Hematopoietic multipotent progenitor cell treated with erythropoietin and hydrocortisone succinate and interleukin-3 and kit ligand, for 4 days (in vitro differentiated cells): ENCODE results near the gene MRPL45.

Experiments
- DNase-seq: peaks from one replicate; pipeline ENCODE4 v3.0.0-alpha.2; 2015

The MRPL45 gene

DNA sequence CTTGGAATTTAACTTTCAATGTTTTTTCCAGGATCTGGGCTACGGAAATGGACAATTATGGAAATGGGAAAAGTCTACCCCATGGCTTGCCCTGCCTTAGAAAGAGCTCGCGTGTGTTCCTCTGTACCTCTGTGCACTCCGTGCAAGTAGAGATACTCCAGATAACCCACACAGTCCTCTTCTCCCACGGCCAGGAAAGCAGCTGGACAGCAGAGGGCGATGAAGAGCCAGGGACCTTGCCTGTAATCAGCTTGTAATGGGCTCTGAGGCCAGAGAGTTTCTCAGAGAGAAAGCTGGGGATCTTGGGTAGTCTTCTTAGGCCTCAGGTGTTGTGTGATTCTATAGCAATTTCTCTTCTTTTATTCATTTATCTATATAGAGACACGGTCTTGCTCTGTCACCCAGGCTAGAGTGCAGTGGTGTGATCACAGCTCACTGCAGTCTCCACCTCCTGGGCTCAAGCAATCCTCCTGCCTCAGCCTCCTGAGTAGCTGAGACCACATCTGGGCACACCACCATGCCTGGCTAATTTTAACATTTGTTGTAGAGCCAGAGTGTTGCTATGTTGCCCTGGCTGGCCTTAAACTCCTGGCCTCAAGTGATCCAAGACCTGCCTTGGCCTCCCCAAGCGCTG is 52.2 kb downstream of the MRPL45 start:
- peak; percentile 94 for DNase-seq

DNA sequence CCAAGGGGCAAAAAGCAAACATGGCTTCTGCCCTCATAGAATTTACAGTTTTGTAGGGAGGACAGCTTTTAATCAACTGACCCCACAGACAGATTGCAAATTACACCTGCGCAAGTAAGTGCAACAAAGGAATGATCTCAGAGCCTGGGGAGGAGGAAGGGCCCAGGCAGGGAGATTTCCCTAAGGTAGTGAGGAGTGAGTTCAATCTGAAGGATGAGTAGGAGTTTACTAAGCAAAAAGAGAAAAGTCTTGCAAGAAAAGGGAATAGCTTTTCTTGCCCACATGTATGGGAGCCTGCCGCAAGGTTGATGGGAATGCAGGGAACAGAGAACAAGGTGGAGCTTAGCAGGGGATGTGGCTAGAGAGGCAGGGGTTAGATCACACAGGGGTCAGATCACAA is 53.1 kb downstream of the MRPL45 start:
- no peak for DNase-seq

DNA sequence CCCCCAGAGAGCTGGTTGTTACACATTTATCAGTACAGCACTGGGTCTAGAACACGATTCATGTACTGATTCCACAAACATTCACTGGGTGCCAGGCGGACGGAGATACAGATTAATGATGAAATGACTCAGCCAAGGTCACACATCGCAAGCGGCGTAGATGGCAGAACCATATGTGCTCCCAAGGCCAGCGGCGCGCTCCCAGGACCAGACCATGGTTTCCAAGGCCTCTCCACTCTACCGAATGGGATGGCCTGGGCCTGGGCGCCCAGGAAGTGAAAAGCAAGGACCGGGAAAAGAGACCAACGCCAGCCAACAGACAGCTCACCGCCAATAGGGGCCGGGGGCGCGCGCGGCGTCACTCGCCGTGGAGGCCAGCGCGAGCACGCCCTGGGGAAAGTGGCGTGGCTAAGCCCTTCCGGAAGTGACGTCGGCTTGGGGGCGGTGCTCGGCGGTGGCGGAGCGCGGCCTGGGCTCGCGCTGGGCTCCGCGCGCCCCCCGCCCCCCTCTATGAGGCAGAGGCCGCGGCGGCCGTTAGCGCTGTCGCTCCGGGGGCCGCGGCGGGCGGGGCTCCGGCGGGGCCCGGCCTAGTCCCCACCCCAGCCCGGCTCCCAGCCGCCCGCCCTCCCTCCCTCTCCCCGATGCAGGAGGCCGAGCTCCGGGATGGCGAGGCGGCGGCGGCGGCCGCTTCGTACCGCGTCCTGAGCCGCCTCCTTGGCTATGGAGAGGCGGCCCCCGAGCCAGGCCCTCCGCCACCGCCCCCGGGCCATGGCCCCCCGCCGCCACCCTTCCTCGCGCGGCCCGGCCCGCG is 54.6 kb downstream of the MRPL45 start, which contains the start of gene SOCS7:
Gene SOCS7 (plus strand): TSS at position 433 of the 811 bp plus-strand sequence. CDS start 209 bp downstream, at position 642.
- DNase-seq = peak; percentile 96

DNA sequence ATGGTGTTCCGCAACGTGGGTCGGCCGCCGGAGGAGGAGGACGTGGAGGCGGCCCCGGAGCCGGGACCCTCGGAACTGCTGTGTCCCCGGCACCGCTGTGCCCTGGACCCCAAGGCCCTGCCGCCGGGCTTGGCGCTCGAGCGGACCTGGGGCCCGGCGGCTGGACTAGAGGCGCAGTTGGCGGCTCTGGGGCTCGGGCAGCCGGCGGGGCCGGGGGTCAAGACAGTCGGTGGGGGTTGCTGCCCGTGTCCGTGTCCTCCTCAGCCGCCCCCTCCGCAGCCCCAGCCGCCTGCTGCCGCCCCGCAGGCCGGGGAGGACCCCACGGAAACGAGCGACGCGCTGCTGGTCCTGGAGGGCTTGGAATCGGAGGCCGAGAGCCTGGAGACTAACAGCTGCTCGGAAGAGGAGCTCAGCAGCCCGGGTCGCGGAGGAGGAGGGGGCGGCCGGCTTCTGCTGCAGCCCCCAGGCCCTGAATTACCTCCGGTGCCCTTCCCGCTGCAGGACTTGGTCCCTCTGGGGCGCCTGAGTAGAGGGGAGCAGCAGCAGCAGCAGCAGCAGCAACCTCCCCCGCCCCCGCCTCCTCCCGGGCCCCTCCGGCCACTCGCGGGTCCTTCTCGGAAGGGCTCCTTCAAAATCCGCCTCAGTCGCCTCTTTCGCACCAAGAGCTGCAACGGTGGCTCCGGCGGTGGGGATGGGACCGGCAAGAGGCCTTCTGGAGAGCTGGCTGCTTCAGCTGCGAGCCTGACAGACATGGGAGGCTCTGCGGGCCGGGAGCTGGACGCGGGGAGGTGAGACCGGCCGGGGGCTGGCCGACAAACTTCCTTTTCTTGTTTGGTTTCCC is 55.5 kb downstream of the MRPL45 start:
- DNase-seq = peak; percentile 52

DNA sequence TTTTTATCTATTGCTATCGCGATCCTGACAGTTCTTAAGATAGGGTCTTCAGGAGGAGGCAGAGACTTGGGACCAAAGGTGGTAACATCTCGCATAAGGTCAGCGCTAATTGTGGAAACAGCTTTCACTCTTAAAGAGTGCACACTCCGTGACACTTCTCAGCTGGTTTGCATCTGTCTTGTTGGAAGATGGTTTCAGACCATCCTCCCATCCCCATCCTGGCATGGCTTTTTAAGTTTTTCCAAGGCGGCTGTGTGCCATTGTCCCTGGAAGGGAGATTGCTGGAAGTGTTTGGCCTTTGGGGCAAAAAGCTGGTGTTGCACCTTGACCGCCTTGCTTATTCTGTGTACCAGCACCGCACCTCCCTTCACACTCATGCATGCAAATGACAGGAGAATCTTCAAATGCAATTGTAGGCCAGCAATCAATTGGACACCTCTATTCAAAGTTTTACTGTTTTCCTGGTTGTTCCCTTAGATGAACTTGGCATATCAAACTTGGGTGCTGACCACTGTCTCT is 56.2 kb downstream of the MRPL45 start:
- DNase-seq = no peak

DNA sequence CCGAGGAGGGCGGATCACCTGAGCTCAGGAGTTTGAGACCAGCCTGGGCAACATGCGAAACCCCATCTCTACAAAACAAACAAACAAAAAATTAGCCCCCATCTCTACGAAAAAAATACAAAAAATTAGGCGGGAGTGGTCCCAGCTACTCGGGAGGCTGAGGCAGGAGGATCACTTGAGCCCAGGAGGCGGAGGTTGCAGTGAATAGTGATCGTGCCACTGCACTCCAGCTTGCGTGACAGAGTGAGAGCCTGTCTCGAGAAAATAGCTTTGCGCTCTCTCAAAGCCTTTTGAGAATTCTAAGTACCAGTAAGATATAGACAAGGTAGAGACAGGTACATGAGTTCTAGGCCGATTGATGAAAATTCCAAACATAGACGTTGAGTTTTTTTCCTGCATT is 56.7 kb downstream of the MRPL45 start:
- no peak for DNase-seq

DNA sequence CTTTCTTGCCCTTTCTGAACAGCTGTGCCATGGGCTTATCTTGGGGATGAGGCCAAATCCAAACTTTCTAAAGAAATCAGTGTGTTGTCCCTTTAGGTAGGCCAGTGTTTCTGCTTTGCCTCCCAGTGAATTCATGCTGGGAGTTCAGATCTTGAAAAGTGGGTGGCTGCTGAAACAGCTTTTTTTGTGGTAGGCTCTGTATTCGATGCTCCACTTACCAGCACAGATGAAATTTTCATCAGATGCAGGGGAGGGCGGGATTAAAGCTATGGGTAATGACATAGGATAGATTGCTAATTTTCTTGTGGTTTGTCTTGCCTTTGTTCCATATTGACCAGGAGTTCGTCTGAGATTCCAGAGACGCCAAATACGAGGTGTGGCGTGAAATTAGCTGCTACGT is 57.5 kb downstream of the MRPL45 start:
- no peak for DNase-seq

DNA sequence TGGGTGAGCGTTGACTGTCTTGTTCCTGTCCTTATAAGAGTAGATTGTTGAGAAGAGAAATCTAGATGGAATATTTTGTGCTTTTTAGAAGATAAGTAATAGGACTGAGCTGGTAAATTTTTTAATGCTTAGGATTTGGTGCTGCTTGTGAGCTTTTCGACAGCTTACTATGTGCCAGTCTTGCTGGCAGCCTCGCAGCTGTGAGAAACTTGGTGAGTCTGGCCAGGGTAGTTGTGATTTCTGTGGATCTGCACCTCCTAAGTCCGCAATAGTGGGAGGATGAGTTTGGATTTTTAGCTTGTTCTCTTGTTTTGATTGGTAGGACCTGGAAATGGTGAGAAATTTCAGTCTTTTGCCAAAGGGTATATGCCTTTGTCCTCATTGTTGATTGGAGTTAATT is 58.3 kb downstream of the MRPL45 start:
- DNase-seq = no peak

DNA sequence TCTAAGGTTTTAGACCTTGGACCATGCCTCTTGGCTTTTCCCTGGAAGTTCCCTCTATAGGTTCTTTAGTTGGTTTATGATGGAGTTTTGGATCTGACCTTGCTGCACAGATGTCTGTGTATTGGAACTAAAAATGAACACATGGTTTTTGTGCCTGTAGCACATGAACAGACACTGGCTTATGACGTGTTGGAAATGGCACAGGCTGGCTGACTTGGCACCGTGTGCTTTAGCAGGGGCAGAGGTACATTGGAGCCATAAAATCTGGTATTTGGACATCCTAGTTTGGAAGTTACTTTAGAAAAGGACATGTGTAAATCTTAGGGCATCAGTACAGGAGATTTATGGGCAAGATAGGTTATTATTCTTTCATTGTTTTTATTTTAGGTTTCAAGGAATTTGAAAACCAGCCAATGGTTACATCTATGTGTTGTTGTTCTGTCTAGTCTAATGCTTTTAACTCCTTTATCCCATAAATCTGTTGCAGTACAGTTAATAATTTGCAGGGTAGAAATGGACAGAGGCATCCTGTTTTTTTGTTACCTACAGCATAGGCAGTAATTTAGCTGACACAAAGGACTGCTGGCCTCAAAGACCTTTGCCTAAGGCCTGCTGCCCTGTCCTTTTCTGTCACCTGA is 60.6 kb downstream of the MRPL45 start:
- DNase-seq = no peak

DNA sequence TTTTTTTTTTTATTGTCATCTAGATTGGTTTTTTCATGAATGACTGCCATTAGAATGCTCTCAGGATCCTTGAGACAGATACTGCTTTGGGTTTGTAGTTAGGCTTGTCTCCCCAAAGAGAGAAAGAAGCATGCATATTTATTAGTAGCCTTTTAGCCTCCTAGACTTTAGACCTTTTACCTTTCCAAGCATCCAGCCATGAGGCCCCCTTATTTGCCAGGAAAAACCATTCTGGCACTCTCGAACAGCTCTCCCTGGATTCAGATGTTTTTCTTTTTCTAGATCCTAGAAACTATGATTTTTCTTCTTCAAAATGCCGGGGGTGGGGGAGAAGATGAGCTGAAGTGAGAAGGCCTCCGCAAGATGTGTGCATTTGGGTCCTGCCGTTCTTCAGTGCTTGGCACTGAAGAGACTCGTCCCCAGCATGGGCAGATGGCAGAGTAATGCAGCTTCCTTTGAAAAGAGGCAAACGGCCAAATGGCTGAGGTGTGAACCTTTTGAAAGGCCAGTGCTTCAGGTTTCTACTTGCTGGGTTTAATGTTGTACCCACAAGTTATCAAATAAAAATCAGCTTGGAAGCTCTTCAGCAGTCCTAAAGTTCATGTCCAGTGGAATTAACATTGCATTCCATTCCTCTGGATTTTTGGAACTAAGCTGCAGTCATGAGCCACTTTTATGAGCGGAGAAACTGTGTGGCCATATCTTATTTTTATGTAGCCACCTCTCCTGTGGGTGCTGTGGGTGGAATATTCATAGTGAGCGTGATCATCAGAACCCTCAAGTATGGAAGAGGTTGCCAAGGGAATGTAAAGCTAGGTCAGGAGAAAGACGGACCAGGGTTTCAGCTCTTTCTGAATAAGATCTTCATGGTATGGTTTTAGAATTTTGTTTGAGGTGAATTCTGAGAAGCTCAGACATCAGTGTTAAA is 61.9 kb downstream of the MRPL45 start:
- DNase-seq = no peak

DNA sequence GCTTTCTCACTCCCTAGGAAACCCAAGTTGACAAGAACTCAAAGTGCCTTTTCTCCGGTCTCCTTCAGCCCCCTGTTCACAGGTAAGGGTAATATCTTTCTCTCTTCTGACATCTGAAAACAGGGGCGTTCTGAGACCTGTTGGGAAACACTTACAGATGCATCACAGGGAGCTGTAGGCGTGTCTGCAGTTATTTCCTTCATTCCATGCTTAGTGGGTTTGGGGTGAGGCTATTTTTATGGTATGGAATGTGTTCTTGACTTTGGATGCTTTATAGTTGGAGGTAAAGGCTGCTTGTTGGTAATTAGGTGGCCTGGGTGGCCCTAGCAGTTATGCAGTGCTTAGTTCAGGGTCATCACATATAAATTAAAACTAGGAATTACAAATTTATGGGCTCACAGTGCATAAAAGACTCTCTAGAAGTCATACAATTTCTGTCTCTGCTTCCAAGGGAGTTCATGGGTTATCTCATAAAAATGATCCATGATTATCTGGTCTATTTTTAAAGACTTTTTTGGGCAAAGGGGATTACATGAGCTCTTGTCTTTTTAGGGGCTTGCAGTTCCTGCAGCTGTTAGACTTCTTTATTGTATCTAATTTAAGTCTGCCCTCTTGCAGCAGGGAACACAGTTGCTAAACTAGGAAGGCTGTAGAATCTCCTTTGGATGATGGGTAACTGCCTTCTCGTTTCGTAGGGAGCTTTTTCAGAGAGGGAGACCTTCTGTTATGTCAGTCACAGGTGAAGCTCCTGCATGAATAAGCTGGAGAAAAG is 64.9 kb downstream of the MRPL45 start:
- no peak for DNase-seq

DNA sequence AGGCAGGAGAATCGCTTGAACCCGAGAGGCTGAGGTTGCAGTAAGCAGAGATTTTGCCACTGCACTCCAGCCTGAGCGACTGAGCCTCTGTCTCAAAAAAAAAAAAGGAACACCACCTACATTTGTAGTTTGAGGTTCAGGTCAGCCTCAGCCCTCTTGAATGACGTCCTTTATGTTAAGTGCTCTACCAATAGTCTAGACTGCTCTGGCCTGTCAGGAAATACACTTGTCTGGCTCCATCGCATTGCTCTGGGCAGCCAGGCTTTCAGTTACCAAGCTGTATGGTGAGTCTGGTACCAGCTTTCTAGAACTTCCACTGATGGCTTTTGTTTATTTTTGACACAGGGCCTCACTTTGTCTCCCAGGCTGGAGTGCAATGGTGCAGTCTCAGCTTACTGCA is 66.0 kb downstream of the MRPL45 start:
- DNase-seq = no peak

DNA sequence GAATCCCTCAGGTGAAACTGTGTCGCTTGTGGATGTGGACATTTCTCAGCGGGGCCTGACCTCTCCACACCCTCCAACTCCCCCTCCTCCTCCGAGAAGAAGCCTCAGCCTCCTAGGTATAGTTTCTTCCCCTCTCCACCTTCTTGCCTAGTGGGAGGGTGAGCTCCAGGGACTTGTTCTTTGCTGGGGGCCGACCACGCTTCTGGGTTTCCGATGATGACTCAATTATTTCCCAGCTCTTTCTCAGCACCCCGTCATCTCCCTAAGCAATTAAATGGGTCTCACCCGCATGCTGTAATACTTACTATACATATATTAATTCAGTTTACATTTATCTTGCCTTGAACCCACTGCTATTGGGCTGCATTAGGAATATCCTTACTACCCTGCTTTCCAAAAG is 67.8 kb downstream of the MRPL45 start:
- no peak for DNase-seq

DNA sequence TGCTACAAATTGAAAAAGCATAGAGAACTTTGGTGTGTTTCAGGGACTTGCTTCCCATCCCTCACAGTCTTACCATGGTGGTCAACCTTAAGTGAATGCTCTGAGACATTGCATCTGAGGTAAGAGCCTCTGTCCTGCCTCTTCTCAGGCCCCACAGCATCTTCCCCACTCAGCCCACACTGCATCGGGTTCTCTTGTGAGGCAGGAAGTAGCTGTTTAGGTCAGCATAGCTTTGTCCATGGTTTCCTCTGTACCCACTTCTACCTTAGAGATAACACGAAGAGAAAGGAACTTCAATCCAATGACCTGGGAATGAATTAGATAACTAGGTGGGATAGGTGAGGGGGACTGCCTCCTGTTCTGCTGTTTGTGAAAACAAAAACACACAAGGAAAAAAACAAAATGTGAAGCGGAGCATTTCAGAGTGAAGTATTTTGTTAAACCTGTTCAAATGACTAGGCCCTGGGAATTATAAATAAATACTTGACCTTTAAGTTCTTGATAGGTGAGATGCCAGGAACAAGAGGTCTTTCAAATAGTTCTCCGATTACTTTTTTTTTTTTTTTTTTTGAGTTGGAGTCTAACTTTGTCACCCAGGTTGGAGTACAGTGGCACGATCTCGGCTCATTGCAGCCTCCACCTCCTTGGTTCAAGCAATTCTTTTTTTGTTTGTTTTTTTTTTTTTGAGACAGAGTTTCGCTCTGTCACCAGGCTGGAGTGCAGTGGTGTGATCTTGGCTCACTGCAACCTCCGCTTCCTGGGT is 72.3 kb downstream of the MRPL45 start:
- no peak for DNase-seq
